NCI-H2196 treated with DMSO at 0.1 percent for 48 hours (cell line): Measurements from ENCODE around the gene EAPP.
"Not testable (repeated sequence)": the region's sequence is repeated elsewhere in the genome, so short reads cannot be mapped to it uniquely, and the experiment has no call there.

Source experiments
- DNase-seq: peaks from one replicate; lab custom pipeline; 2025; ENCODE audit not compliant: unreplicated experiment; lab: John Stamatoyannopoulos, UW

EAPP gene

DNA sequence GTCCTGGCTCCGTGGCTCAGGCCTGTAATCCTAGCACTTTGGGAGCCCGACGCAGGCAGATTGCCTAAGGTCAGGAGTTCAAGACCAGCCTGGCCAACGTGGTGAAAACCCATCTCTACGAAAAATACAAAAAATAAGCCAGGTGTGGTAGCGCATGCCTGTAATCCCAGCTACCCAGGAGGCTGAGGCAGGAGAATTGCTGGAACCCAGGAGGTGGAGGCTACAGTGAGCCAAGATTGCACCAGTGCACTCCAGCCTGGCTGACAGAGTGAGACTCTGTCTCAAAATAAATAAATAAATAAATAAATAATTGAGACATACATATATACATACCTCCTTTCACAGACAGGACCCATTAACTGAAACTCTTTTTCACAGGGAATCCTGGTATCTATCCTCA lies 1.4 kb downstream of the EAPP start:
- not testable (repeated sequence) for DNase-seq

DNA sequence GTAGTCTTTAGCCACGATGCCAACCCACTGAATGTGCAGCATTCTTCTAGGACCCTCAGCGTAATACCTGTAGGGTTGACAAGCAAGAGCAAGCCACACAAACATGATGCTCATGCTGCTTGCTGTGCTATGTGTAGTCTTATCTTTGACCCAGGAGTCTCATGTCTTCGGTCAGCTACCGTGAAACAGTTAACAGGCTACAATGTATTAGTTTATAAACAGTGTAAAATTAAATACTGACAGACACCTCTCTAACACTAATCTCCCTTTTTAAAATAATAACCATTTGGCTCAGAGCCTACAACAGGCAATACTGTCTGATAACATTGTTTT lies 1.9 kb downstream of the EAPP start:
- no peak for DNase-seq

DNA sequence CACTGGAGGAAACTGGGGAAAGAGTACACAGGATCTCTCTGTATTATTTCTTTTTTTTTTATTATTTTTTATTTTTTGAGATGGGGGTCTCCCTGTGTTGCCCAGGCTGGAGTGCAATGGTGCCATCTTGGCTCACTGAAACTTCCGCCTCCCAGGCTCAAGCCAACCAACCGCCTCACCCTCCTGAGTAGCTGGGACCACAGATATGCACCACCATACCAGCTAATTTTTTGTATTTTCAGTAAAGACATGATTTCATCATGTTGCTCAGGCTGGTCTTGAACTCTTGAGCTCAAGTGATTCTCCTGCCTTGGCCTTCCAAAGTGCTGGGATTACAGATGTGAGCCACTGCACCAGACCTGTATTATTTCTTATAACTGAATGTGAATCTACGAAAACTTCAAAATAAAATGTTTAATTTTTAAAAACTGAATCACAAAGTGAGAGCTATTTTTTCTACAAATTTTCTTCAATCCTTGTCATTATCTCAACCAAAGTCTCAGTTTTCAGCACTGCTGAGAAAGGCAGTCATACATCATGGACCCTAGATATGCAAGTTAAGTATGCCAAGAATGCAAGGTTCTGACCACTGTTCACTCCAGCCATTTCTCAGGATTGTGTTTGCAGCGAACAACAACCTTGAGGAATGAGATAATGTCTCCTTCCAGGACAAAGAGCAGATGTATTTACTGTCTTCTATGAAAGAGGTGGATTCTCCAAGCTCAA lies 2.4 kb downstream of the EAPP start:
- DNase-seq = no peak

- DNase-seq = no peak
These were observed 11.9 kb downstream of the EAPP start for GRCh38 chr14:34527591-34527990.

GRCh38 chr14:34524216-34524615 lies 15.3 kb downstream of the EAPP start:
- not testable (repeated sequence) for DNase-seq

DNA sequence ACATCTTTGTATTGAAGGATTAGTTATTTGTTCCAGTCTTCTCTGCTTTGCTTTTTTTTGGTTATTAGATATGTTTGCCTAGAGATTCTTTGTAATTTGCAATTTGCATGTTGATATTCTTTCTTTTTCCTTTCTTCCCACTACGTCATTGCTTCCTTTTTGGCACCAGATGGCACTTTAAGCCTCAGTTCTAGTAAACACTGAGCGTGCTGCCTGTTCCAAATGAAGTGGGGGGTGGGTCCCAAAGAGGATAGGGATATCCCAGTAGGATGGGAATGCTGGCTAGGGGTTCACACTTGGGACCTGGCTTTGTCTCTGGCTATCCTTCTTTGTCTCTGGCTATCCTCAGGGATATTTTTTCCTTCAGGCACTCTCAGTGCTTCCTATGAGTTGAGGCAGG lies 17.0 kb downstream of the EAPP start:
- no peak for DNase-seq

DNA sequence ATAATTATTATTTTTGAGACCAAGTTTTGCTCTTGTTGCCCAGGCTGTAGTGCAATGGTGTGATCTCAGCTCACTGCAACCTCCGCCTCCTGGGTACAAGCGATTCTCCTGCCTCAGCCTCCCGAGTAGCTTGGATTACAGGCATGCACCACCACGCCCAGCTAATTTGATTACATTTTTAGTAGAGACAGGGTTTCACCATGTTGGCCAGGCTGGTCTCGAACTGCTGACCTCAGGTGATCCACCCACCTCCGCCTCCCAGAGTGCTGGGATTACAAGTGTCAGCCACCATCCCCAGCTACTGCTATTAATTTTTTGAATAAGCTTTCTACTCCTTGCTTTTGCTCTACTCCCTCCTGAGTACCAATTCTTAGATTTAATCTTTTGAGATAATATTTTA lies 18.4 kb downstream of the EAPP start:
- DNase-seq = not testable (repeated sequence)

- not testable (repeated sequence) for DNase-seq
These were observed 19.1 kb downstream of the EAPP start for GRCh38 chr14:34520304-34520970.

GRCh38 chr14:34507884-34508283 lies 31.6 kb downstream of the EAPP start:
- DNase-seq = no peak

- no peak for DNase-seq
These were observed 32.0 kb downstream of the EAPP start for GRCh38 chr14:34507459-34507858.

DNA sequence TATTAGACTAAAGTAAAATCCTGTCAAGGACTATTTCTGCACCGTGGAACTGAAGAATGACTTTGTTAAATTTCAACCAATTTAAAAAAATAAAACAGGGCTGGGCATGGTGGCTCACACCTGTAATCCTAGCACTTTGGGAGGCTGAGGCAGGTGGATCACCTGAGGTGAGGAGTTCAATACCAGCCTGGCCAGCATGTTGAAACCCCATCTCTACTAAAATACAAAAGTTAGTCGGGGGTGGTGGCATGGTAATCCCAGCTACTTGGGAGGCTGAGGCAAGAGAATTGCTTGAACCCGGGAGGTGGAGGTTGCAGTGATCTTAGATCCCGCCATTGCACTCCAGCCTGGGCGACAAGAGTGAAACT lies 34.4 kb downstream of the EAPP start:
- not testable (repeated sequence) for DNase-seq

- not testable (repeated sequence) for DNase-seq
These were observed 35.5 kb downstream of the EAPP start for GRCh38 chr14:34504027-34504426.

DNA sequence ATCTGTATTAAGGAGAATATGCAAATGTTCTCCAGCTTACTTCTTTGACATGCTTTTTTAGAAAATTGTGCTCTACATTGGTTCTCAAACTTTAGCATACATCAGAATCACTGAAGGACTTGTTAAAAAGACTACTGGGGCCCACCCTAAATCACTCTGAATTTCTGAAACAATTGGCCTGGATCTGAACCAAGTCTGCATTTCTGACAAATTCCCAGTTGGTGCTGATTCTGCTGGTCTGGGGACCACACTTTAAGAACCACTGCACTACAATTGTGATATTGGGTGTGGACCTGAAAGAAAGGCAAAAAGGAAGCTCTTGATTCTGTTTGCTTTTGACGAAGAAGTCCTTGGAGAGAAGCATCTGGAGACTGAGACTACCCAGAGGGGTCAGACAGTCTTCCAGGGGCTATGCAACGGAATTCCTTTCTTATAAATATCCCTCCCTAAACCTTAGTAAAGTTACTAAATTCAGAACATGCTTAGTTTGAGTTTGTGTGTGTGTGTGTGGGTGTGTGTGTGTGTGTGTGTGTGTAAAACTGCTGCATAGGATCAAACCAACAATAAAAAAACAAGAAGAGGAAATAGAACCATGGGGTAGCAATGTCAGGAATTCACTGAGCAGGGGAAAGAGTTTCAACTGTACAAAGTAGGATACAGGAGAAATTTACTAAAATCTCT lies 36.8 kb downstream of the EAPP start:
- no peak for DNase-seq

GRCh38 chr14:34502001-34502400 lies 37.5 kb downstream of the EAPP start:
- DNase-seq = no peak

DNA sequence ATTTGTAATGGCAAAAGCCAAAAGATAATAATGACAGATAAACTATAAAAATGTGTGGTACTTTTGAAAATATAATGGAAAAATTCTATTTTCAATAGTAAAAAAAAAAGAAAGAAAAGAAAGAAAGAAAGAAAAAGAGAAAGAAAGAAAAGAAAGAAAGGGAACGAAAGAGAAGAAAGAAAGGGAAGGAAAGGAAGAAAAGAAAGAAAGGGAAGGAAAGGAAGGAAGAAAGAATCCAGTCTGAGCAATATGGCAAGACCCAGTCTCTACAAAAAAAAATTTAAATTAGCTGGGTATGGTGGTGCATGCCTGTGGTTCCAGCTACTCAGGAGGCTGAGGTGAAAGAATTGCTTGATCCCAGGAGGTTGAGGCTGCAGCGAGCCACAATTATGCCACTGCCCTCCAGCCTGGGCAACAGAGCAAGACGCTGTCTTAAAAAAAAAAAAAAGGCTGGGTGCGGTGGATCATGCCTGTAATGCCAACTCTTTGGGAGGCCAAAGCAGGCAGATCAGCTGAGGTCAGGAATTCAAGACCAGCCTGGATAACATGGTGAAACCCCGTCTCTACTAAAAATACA lies 38.4 kb downstream of the EAPP start:
- no peak for DNase-seq

- peak; percentile 19 for DNase-seq
These were observed 40.7 kb downstream of the EAPP start for GRCh38 chr14:34498684-34499412.

- no peak for DNase-seq
These were observed 42.6 kb downstream of the EAPP start for GRCh38 chr14:34496679-34497513.

DNA sequence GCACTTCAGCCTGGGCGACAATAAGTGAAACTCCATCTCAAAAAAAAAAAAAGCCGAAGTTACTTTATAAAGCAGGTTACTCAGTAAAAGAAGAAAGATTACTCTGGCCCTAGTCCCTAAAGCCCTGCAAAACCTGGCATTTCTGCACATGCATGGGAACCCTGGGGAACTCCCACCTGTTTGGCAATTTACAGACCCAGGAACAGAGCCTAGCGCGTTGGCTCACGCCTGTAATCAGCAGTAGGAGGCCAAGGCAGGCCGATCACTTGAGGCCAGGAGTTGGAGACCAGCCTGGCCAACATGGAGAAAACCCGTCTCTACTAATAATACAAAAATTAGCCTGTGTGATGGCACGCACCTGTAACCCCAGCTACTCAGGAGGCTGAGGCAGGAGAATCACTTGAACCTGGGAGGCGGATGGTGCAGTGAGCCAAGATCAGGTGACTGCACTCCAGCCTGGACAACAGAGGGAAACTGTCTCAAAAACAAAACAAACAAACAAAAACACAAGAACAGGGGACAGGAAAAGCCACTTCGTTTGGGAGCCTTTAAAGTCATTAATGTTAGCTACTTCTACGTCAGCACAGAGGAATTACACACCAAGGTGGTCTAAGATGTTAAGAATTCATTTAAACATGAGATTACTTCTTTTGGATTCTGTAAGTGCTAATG lies 43.4 kb downstream of the EAPP start:
- DNase-seq = no peak

- DNase-seq = no peak
These were observed 50.2 kb downstream of the EAPP start for GRCh38 chr14:34489324-34489723.

GRCh38 chr14:34488528-34488927 lies 51.0 kb downstream of the EAPP start:
- no peak for DNase-seq
